Measurements from ENCODE around the gene RHEBL1. TPM values are rescaled to one million over a fixed set of nuclear protein-coding genes. Genes with fewer than 3 reads are reported as not detected.
A peak's percentile ranks its signal among the peaks of the same experiment; 100 is the strongest.

RHEBL1 gene
- polyA plus RNA-seq, 6 donors from 2014 or later, result 4.5 to 8.6 (median 6.1) TPM

DNA sequence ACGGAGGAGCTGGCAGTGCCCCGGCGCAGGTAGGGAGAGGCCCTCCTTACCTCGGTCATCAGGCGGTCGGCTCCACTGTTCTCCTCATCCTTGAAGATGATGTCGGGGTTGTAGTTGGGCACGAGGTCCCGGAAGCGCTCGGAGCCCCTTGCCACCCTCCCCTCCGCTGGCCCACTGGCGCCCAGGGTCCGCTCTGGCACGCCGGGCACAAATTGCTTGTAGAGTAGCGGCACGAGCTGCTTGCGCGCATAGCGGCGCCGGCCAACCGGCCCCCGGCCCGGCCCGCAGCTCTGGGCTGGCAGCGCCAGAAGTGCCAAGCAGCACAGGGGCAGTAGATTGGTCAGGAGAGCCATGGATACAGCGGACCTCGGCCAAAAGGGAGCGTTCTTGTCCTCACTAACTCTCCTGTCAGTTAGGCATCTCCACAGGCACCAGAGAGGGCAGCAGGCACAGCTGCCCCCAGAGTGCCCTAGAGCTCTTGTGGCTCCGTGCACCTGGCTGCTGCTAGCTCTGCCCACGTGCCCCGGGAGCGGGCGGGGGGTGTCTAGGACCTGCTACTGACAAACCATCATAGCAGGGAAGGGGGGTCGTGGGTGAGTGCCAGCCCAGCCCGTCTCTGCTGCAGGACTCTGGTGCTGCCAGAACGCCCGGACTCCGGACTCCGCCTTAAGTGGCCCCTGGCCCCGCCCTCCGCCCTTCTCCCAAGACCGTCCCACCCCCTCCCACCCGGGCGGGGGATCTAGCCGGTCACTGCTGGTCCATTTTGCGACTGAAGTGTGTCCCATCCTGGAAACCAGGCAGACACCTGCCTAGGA is 24.6 kb upstream of the RHEBL1 start, which contains the start of gene DHH:
Gene DHH, minus strand, starts transcription at position 642 of the 815 bp plus-strand sequence. Its CDS starts 289 bp downstream, at position 353.
- H3K9me3 Mint-ChIP-seq, result no peaks in the 10 kb centered on the region
- peaks cover 32 to 48% (median 45%) of the 10 kb centered on the region in 3 donors for H3K4me1 Mint-ChIP-seq
- no peak for DNase-seq
- peak within 1 kb of the TSS in 4 of 6 donors; percentile 27 to 70 (median 66) for H3K27ac Mint-ChIP-seq
- H3K36me3 Mint-ChIP-seq, result peaks cover 0 to 16% of the 10 kb centered on the region in 2 donors
- peak within 1 kb of the TSS; percentile 15 to 81 (median 44) for H3K4me3 Mint-ChIP-seq
- ATAC-seq (ENCODE audit: low read depth in 2 of 2), result peak; percentile 17 to 24
- peaks cover 44 to 57% (median 54%) of the 10 kb centered on the region in 3 donors for H3K27me3 Mint-ChIP-seq

GRCh38 chr12:49093792-49094159 is 24.0 kb upstream of the RHEBL1 start:
- H3K4me1 Mint-ChIP-seq, result peaks cover 32 to 50% (median 45%) of the 10 kb centered on the region in 3 donors
- peaks cover 45 to 63% (median 56%) of the 10 kb centered on the region in 3 donors for H3K27me3 Mint-ChIP-seq
- peak overlapping the region in 7 of 8 donors; percentile 29 to 81 (median 51) for H3K4me3 Mint-ChIP-seq
- no peak for DNase-seq
- H3K9me3 Mint-ChIP-seq, result no peaks in the 10 kb centered on the region
- peak overlapping the region in 1 of 6 donors; percentile 69 for H3K27ac Mint-ChIP-seq
- peaks cover 0 to 16% of the 10 kb centered on the region in 2 donors for H3K36me3 Mint-ChIP-seq
- ATAC-seq (ENCODE audit: low read depth in 2 of 2), result no peak

DNA sequence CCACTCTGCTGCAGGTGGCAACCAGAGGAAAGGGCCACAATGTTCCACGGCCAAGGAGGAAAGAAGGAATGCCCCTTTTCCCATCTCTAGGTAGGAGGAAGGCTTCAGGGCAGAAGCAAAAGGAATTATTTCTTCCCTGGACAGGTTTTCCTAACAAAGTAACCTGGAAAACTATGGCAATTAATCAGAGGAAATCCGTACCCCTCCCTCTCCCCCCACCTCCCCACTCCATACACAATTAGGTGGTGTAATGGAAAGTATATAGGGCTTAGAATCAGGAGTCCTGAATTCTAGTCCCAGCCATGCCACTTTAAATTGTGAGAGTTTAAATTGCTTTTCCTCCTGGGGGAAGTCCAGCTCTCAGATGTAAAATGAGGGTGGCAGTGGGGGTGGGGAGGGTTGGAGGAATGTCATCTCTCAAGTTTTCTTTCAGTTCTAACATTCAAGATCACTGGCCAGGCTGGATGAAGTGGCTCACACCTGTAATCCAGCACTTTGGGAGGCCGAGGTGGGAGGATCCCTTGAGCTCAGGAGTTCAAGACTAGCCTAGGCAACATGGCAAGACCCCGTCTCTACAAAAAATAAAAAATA is 23.1 kb upstream of the RHEBL1 start:
- peaks cover 38 to 58% (median 52%) of the 10 kb centered on the region in 3 donors for H3K4me1 Mint-ChIP-seq
- H3K27me3 Mint-ChIP-seq, result peaks cover 52 to 69% (median 64%) of the 10 kb centered on the region in 3 donors
- H3K4me3 Mint-ChIP-seq, result peak overlapping the region in 3 of 8 donors; percentile 28 to 56 (median 32)
- no peak for ATAC-seq (ENCODE audit: low read depth in 2 of 2)
- DNase-seq, result no peak
- no peaks in the 10 kb centered on the region for H3K9me3 Mint-ChIP-seq
- peaks cover 0 to 16% of the 10 kb centered on the region in 2 donors for H3K36me3 Mint-ChIP-seq
- peak overlapping the region in 1 of 6 donors; percentile 89 for H3K27ac Mint-ChIP-seq

DNA sequence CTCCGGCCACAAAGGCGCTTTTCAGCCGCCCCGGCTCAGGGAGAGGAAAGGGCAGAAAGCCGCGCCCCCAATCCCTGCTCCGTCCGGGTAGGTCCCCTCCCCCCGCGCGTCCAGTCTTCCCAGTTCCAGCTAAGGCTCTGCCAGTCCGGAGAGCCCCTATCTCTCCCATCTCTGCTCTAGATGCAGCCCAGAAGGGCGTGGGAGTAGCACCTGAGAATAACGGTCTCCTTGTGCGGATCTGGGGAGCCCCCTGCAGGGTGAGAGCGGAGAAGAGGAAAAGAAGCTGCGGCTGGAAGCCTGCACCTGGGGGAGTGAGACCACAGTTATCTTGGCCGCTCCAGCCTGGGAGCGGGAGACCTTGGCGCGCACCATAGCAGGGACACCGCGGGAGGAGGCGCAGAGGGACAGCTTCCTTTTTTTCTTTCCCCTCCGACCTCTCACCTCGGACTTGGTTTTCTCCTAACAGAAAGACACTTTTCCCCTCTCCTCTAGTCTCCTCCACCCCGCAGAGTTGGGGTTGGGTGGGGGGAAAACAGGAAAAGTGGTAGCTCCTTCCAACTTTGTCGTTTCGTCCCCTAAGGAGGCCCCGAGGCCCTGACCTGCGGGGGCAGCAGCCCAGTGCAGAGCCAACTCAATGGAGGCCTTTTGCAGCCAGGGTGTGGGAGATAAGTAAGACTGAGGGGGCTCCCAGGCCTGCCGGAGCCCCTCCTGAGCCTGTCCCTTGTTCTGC is 22.5 kb upstream of the RHEBL1 start:
- Mint-ChIP-seq H3K27ac (peak overlapping the region in 4 of 6 donors; percentile 33 to 89 (median 53)), H3K4me1 (peaks cover 39 to 59% (median 53%) of the 10 kb centered on the region in 3 donors), H3K4me3 (peak overlapping the region in 7 of 8 donors; percentile 17 to 84 (median 59)), H3K27me3 (peaks cover 52 to 69% (median 64%) of the 10 kb centered on the region in 3 donors), H3K9me3 (no peaks in the 10 kb centered on the region), H3K36me3 (peaks cover 0 to 16% of the 10 kb centered on the region in 2 donors)
- peak; percentile 49 for DNase-seq
- ATAC-seq (ENCODE audit: low read depth in 2 of 2), result peak; percentile 45 to 58

DNA sequence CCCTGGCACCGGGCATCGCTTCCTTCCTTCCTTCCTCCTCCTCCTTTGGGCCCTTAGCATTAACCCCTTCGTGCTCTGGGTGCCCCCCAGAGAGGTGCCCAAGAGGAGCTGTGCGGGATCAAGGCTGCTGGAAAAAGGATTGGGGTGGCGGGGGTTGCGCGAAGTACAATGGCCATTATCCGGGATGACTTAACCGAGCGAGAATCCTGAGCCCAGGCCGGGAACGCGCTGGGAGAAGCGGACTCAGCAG is 22.0 kb upstream of the RHEBL1 start:
- H3K4me3 Mint-ChIP-seq, result peak overlapping the region in 6 of 8 donors; percentile 17 to 81 (median 58)
- H3K27ac Mint-ChIP-seq, result peak overlapping the region in 3 of 6 donors; percentile 33 to 70 (median 44)
- no peak for DNase-seq
- H3K27me3 Mint-ChIP-seq, result peaks cover 55 to 69% (median 64%) of the 10 kb centered on the region in 3 donors
- H3K36me3 Mint-ChIP-seq, result peaks cover 0 to 16% of the 10 kb centered on the region in 2 donors
- no peaks in the 10 kb centered on the region for H3K9me3 Mint-ChIP-seq
- peaks cover 39 to 59% (median 53%) of the 10 kb centered on the region in 3 donors for H3K4me1 Mint-ChIP-seq
- no peak for ATAC-seq (ENCODE audit: low read depth in 2 of 2)

DNA sequence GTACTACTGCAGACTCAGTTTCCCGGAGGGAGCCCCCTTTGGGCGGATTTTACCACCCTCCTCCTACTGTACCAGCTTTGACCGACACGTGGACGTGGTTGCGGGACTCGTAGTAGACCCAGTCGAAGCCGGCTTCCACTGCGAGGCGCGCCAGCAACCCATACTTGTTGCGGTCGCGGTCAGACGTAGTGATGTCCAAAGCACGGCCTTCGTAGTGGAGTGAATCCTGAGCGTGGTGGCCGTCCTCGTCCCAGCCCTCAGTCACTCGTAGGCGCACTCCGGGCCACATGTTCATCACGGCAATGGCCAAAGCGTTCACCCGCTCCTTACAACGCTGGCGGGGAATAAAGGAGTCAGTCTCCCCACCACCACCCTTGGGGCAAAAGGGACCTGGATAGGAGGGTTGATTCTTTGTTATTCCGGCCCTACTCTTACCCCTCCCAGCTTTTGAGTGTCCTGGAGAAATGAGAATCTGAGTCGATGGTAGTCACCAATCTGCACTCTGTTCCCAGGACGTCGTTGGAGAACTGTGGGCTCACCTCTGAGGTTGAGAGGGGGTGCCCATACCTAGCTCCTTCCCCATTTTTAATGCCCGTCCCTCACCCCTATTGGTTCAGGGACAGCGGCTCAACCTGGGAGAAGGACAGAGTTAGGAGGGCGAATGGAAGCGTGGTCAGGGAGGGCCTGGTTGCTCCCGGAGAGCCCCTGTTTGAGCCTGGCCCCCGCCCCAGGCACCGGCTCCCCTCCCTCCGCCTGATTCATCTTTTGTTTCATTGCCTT is 21.5 kb upstream of the RHEBL1 start:
- Mint-ChIP-seq H3K36me3 (peaks cover 0 to 11% of the 10 kb centered on the region in 2 donors), H3K4me1 (peaks cover 39 to 59% (median 53%) of the 10 kb centered on the region in 3 donors), H3K4me3 (peak overlapping the region; percentile 56 to 81 (median 68)), H3K27ac (peak overlapping the region in 4 of 6 donors; percentile 44 to 92 (median 66)), H3K27me3 (peaks cover 60 to 69% (median 64%) of the 10 kb centered on the region in 3 donors), H3K9me3 (no peaks in the 10 kb centered on the region)
- ATAC-seq (ENCODE audit: low read depth in 2 of 2) (no peak), DNase-seq (no peak)

- Mint-ChIP-seq H3K4me3 (peak overlapping the region; percentile 56 to 84 (median 79)), H3K9me3 (no peaks in the 10 kb centered on the region), H3K27me3 (peaks cover 55 to 62% (median 58%) of the 10 kb centered on the region in 3 donors), H3K4me1 (peaks cover 38 to 53% (median 50%) of the 10 kb centered on the region in 3 donors), H3K27ac (peak overlapping the region; percentile 38 to 92 (median 69)), H3K36me3 (peaks cover 0 to 2% of the 10 kb centered on the region in 2 donors)
- DNase-seq (peak; percentile 36), ATAC-seq (ENCODE audit: low read depth in 2 of 2) (peak; percentile 35 to 49)
These were observed 20.3 kb upstream of the RHEBL1 start for GRCh38 chr12:49089821-49090773.

DNA sequence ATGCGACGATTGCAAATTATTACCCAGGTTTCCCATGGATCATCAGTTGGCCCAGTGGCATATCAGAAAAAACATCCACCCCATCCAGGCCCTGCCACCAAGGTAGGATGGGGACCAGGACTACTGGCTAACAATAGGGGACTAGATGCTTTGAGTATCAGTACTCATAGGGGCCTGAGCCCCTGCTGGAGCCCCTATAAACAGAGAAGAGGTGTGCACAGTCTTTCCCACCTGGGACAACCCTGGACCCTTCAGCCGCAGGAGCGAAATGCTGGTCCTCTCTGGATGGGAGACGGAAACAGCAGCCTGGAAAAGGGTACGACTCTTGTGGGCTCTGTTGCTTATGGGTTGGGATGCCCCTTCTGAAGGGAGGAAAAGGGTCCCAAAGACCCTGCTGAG is 19.2 kb upstream of the RHEBL1 start:
- Mint-ChIP-seq H3K36me3 (no peaks in the 10 kb centered on the region), H3K4me3 (peak overlapping the region; percentile 10 to 71 (median 41)), H3K4me1 (peaks cover 35 to 44% (median 43%) of the 10 kb centered on the region in 3 donors), H3K9me3 (no peaks in the 10 kb centered on the region), H3K27me3 (peaks cover 47 to 51% (median 49%) of the 10 kb centered on the region in 3 donors), H3K27ac (peak overlapping the region in 2 of 6 donors; percentile 47 to 90)
- DNase-seq (no peak), ATAC-seq (ENCODE audit: low read depth in 2 of 2) (no peak)

- Mint-ChIP-seq H3K9me3 (no peaks in the 10 kb centered on the region), H3K36me3 (no peaks in the 10 kb centered on the region), H3K4me3 (peak overlapping the region; percentile 28 to 73 (median 62)), H3K27me3 (peaks cover 41 to 46% (median 43%) of the 10 kb centered on the region in 3 donors), H3K4me1 (peaks cover 35 to 38% (median 37%) of the 10 kb centered on the region in 3 donors), H3K27ac (peak overlapping the region in 3 of 6 donors; percentile 47 to 90 (median 90))
- ATAC-seq (ENCODE audit: low read depth in 2 of 2), result peak; percentile 82 to 83
- peak; percentile 70 for DNase-seq
These were observed 18.6 kb upstream of the RHEBL1 start for GRCh38 chr12:49088150-49088931.

DNA sequence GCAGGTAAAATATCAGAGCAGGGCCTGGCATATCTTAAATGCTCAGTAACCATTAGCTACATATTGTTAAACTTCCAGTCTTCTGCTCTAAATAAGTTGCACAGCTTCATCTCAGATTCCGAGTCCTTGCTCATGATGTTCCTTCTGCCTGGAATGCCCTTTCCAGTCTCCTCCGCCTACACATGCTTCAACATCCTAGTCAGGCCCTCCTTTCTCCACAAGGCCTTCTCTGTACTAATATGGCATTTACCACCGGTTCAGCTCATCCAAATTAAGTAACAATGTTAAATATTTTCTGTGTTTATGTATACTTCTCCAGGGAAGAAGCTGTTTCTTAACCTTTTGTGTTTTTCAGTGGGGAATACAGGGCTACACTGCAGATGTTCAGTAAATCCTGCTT is 16.3 kb upstream of the RHEBL1 start:
- DNase-seq, result no peak
- peaks cover 32 to 35% (median 35%) of the 10 kb centered on the region in 3 donors for H3K27me3 Mint-ChIP-seq

DNA sequence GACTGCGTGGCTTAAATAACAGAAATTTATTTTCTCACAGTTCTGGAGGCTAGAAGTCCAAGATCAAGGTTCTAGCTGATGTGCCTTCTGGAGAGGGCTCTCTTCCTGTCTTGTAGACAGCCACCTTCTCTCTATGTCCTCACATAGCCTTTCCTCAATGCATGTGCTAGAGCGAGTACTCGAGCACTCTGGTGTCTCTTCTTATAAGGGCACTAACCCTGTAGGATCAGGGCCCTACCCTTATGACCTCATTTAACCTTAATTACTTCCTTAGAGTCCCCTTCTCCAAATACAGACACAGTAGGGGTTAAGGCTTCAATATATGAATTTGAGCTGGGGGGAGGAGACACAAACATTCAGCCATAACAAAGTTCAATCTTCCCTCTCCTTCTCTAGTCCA is 14.7 kb upstream of the RHEBL1 start:
- H3K4me3 Mint-ChIP-seq, result no peak overlapping the region
- DNase-seq (no peak), ATAC-seq (ENCODE audit: low read depth in 2 of 2) (no peak)
- H3K36me3 Mint-ChIP-seq, result no peaks in the 10 kb centered on the region
- no peaks in the 10 kb centered on the region for H3K9me3 Mint-ChIP-seq
- H3K27me3 Mint-ChIP-seq, result peaks cover 17 to 26% (median 21%) of the 10 kb centered on the region in 3 donors
- no peak overlapping the region for H3K27ac Mint-ChIP-seq
- H3K4me1 Mint-ChIP-seq, result peaks cover 10 to 11% (median 10%) of the 10 kb centered on the region in 3 donors

More for the DNA sequence above, 16.3 kb upstream of the RHEBL1 start:
- Mint-ChIP-seq H3K9me3 (no peaks in the 10 kb centered on the region), H3K27ac (no peak overlapping the region), H3K4me3 (no peak overlapping the region), H3K36me3 (no peaks in the 10 kb centered on the region), H3K4me1 (peaks cover 21 to 24% (median 23%) of the 10 kb centered on the region in 3 donors)
- no peak for ATAC-seq (ENCODE audit: low read depth in 2 of 2)

Data from naive B cell (primary cell).